Myometrial cell (primary cell): ENCODE measurements around the gene CCNK. TPM values are rescaled to one million over a fixed set of nuclear protein-coding genes. Genes with fewer than 3 reads are reported as not detected.

ENCODE experiments used
- total RNA-seq: library from RNA; depleted of rRNA; stranded (reverse); fragments of >200 nt; gene quantifications from 2 replicates; pipeline ENCODE4 v1.2.3, GENCODE V29; 2015

The CCNK gene
- total RNA-seq: 9.5 and 17.4 TPM in 2 replicates

DNA sequence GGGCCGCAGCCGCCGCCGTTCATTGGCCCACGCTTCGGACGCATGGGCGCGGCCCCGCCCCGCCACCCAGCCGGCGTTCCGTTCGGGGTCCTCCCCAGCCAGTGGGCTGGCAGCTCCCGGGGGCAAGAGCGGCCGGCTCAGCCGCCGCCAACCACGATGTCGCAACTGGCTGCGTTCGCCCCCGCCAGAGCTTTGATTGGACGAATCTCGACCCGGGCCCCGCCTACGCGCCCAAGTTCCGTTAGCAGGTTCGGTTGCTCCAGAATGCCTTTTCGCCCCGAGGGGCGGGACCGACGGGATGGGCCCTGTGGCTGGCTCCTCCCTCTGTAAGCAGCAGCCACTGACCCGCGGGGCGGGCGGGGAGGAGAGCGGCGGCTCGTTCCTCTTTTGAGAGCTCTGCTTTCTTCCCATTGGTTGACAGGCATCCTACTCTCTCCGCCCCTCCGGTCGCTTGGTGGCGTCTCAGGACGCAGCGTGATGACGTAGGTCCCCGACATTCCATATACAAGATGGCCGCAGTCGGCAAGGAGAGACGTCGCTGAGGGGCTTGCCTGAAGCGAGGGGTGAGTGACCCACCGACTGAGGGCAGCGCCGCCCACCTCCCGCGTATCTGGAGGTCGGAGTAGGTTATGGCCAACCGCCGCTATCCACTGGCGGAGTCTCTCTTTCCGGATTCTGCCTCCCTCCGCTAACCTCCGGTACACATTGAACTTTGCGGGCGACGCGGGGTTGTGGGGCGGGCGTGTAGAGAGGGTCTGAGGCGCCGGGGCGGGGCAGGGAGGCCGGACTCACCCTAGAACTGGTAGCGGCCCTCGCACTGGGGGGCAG lies at the start of gene CCNK:
CCNK (plus strand) TSS at position 493 of the 828 bp plus-strand sequence. CDS start 11,269 bp downstream, outside the sequence.

DNA sequence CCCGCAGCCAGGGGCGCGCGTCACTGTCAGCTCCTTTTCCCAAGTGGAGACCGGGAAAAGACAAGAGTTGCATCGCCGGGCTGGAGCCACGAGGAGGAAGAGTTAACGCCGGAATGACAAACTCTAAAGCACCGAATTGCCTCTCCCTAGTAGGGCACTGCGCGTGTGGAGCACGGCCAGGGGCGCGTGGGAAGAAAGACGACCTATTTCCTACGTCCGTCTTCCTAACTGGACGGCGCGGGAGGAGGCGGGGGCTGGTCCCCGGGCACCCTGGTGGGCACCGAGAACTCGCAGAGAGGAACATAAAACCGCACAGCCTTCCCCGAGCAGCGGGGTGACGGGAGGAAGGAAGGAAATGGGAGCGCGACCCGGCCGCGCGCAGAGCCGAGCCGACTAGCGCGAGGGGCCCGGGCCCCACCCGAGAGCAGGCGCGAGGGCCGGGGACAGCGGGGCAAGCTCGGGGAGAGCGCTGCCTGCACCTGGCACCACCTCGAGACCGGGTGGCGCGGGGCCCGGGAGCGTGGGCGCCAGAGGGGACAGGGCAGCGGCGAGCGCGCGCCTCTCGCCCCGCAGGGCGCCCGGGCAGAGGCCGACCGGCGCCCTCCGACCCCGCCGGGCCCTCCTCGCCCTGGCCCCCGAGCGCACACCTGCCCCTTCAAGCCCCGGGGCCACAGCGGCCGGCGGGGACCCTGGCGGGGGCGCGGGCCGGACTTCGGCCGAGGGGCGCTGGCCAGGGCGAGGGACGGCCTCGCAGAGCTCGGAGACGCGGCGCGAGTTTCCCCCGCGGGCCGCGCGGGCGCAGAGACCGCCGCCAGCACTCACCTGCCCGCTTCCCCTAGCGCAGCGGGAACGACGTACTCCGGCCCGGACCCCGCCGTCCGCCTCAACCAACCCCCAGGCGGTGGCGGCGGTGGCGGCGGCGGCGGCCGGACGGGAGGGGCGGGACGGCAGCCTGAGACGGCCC lies 1.0 kb upstream of the CCNK start, which contains the start of gene SETD3:
SETD3 (minus strand) TSS at position 954 of the 964 bp plus-strand sequence. CDS start 15,054 bp downstream, outside the sequence.

Other genes starting within 250 kb of the CCNK start
- under 0.01 TPM in 1 of 2 replicates, not detected in the other for gene BCL11B, start 209.2 kb upstream of the CCNK start, total RNA-seq
- 37.5 and 40.8 TPM in 2 replicates for gene SETD3, start 550 bp upstream of the CCNK start, total RNA-seq
- gene CCDC85C, start 122.8 kb downstream of the CCNK start, total RNA-seq: 7.5 and 10.3 TPM in 2 replicates
- gene HHIPL1, start 163.7 kb downstream of the CCNK start, total RNA-seq: 4.0 and 6.0 TPM in 2 replicates
- not detected in 2 replicates for gene CYP46A1, start 202.9 kb downstream of the CCNK start, total RNA-seq